Stimulated activated CD8-positive, alpha-beta memory T cell treated with anti-CD3 and anti-CD28 coated beads, Interleukin-4, amount 100 ng/mL, for 4 hours (primary cell): Measurements from ENCODE around the gene PCBD1.
"Not testable (repeated sequence)": the region's sequence is repeated elsewhere in the genome, so short reads cannot be mapped to it uniquely, and the experiment has no call there.

ENCODE experiments used
- DNase-seq, 2 donors: peaks; one replicate each; pipeline ENCODE4 v3.0.0-alpha.2; 2020; ENCODE audit warnings: low read depth in 2 of 2, low spot score in 1 of 2

Gene PCBD1

GRCh38 chr10:70866424-70866823 is 21.9 kb downstream of the PCBD1 start:
- DNase-seq, result no peak

- DNase-seq, result no peak
Observed at GRCh38 chr10:70864935-70865334, 23.4 kb downstream of the PCBD1 start.

GRCh38 chr10:70863470-70864160 is 24.8 kb downstream of the PCBD1 start:
- no peak for DNase-seq

- DNase-seq, result not testable (repeated sequence)
Observed at GRCh38 chr10:70861495-70862197, 26.7 kb downstream of the PCBD1 start.

GRCh38 chr10:70858759-70859158 is 29.6 kb downstream of the PCBD1 start:
- no peak for DNase-seq

- DNase-seq, result no peak
Observed at GRCh38 chr10:70856454-70856853, 31.9 kb downstream of the PCBD1 start.

- DNase-seq, result no peak
Observed at GRCh38 chr10:70853457-70853856, 34.9 kb downstream of the PCBD1 start.

GRCh38 chr10:70853038-70853437 is 35.3 kb downstream of the PCBD1 start:
- DNase-seq, result no peak

- DNase-seq, result no peak
Observed at GRCh38 chr10:70851597-70852475, 36.5 kb downstream of the PCBD1 start.

- DNase-seq, result no peak
Observed at GRCh38 chr10:70850097-70850496, 38.3 kb downstream of the PCBD1 start.

- no peak for DNase-seq
Observed at GRCh38 chr10:70849582-70850016, 38.8 kb downstream of the PCBD1 start.

- DNase-seq, result no peak
Observed at GRCh38 chr10:70847659-70848360, 40.6 kb downstream of the PCBD1 start.

GRCh38 chr10:70846795-70847194 is 41.6 kb downstream of the PCBD1 start:
- no peak for DNase-seq

GRCh38 chr10:70845816-70846215 is 42.5 kb downstream of the PCBD1 start:
- DNase-seq, result no peak

GRCh38 chr10:70845256-70845655 is 43.1 kb downstream of the PCBD1 start:
- no peak for DNase-seq

- no peak for DNase-seq
Observed at GRCh38 chr10:70843776-70844489, 44.4 kb downstream of the PCBD1 start.

- no peak for DNase-seq
Observed at GRCh38 chr10:70843333-70843732, 45.0 kb downstream of the PCBD1 start.

GRCh38 chr10:70840836-70841235 is 47.5 kb downstream of the PCBD1 start:
- DNase-seq, result no peak

GRCh38 chr10:70838270-70838805 is 50.0 kb downstream of the PCBD1 start:
- DNase-seq, result no peak

- DNase-seq, result no peak
Observed at GRCh38 chr10:70837660-70838059, 50.7 kb downstream of the PCBD1 start.
